K562 (cell line): Measurements from ENCODE around the gene TPR. TPM values are rescaled to one million over a fixed set of nuclear protein-coding genes. Genes with fewer than 3 reads are reported as not detected.
A peak's percentile ranks its signal among the peaks of the same experiment; 100 is the strongest.

Experiments used
- ATAC-seq: fragments of 200-7000 bp; cut with Tn5 transposase; 3 replicates; pipeline ENCODE4 v1.9.1; 2020; ENCODE audit warnings: moderate library complexity
- BruUV-seq: library from RNA; stranded (reverse); fragments of 400-500 nt; replicated peaks from 2 replicates; lab custom pipeline; 2021; lab: Mats Ljungman, UMichigan
- CTCF ChIA-PET: fragments of 300-600 bp; formaldehyde crosslinking; extraction: SDS; loops from one replicate; lab custom pipeline; 2021; ENCODE audit warnings: low intra/inter-chr PET ratio; lab: Yijun Ruan, JAX
- POLR2A ChIA-PET: fragments of 300-600, 350-650 bp; sonication (Branson Sonifier 250); formaldehyde crosslinking; extraction: SDS; loops from one replicate; lab custom pipeline; 2021; ENCODE audit warnings: antibody characterized with exemption, inconsistent platforms; lab: Yijun Ruan, JAX
- DNase-seq, 4 experiments: peaks; one replicate each; pipeline versions ENCODE4 v3.0.0 to v3.0.0-alpha.2; 2011 to 2018; ENCODE audit warnings: low spot score in 3 of 4, mixed read lengths in 3 of 4; ENCODE audit errors: extremely low read depth in 1 of 4
- FAIRE-seq: peaks from 2 replicates; lab custom pipeline; 2011; peaks lifted over from hg19 to GRCh38; lab: Jason Lieb, UNC
- H2AFZ ChIP-seq: 2 replicates; pipeline ENCODE4 v1.6.0; 2011; ENCODE audit warnings: low read depth, low read length, control low read depth, inconsistent platforms
- H3K27ac ChIP-seq: fragments of 200-600 bp; 3 replicates; pipeline ENCODE4 v1.8.0; 2011; ENCODE audit warnings: low read depth, mild to moderate bottlenecking, control low read depth, inconsistent platforms, low read length, moderate library complexity, mixed read lengths; ENCODE audit errors: extremely low read depth
- H3K27me3 ChIP-seq, 2 experiments: fragments of 300-600 bp in 1 of 2; 2 replicates in 1 of 2; 3 replicates in 1 of 2; pipeline versions ENCODE4 v1.6.0 to v1.8.0; 2011; ENCODE audit warnings: inconsistent platforms in 2 of 2, low read length in 2 of 2, mild to moderate bottlenecking in 1 of 2, mixed read lengths in 1 of 2, moderate library complexity in 1 of 2; ENCODE audit not compliant: control insufficient read depth in 2 of 2, insufficient read depth in 2 of 2
- H3K36me3 ChIP-seq: fragments of 300-600 bp; 3 replicates; pipeline ENCODE4 v1.8.0; 2011; ENCODE audit warnings: mild to moderate bottlenecking, low read length, inconsistent platforms; ENCODE audit not compliant: control insufficient read depth, insufficient read depth
- H3K4me1 ChIP-seq, 2 experiments: fragments of 200-600 bp in 1 of 2; replicated peaks in 1 of 2; 2 replicates in 1 of 2; 3 replicates in 1 of 2; pipeline versions ENCODE4 v1.5.1 to v1.8.0; 2011; ENCODE audit warnings: inconsistent platforms in 2 of 2, low read length in 2 of 2, mild to moderate bottlenecking in 1 of 2, mixed read lengths in 1 of 2, moderate library complexity in 1 of 2; ENCODE audit not compliant: control insufficient read depth in 2 of 2, insufficient read depth in 2 of 2
- H3K4me2 ChIP-seq: 2 replicates; pipeline ENCODE4 v1.6.1; 2011; ENCODE audit warnings: low read length, control low read depth, inconsistent platforms, mixed read lengths; ENCODE audit not compliant: insufficient read depth
- H3K4me3 ChIP-seq: fragments of 200-600 bp; sonication (generic), shearing (Covaris generic); 2 replicates; pipeline ENCODE4 v1.5.1; 2016; ENCODE audit warnings: control low read depth, inconsistent platforms
- H3K79me2 ChIP-seq: fragments of 200-600 bp; 3 replicates; pipeline ENCODE4 v1.8.0; 2011; ENCODE audit warnings: low read length, inconsistent platforms; ENCODE audit not compliant: control insufficient read depth, insufficient read depth
- H3K9ac ChIP-seq, 2 experiments: 2 replicates each; pipeline versions ENCODE4 v1.6.0 to v1.6.1; 2011; ENCODE audit warnings: low read depth in 2 of 2, low read length in 2 of 2, control low read depth in 1 of 2, inconsistent platforms in 1 of 2, mild to moderate bottlenecking in 1 of 2, mixed read lengths in 1 of 2; ENCODE audit not compliant: insufficient read depth in 1 of 2
- H3K9me1 ChIP-seq: one replicate; pipeline ENCODE4 v1.6.0; 2011; ENCODE audit warnings: inconsistent platforms, mild to moderate bottlenecking, low read length, moderate library complexity; ENCODE audit not compliant: control insufficient read depth, insufficient read depth
- H3K9me3 ChIP-seq: replicated peaks from 2 replicates; pipeline ENCODE4 v1.5.1; 2011; ENCODE audit warnings: low read depth, low read length, inconsistent platforms; ENCODE audit not compliant: control insufficient read depth, insufficient read depth
- H4K20me1 ChIP-seq: replicated peaks from 2 replicates; pipeline ENCODE4 v1.6.1; 2011; ENCODE audit warnings: low read length, inconsistent platforms, mixed read lengths; ENCODE audit not compliant: control insufficient read depth, insufficient read depth
- CHD1 ChIP-seq: fragments of 200-600 bp; sonication (generic); IDR thresholded peaks from one replicate; pipeline ENCODE4 v1.6.1; 2012; ENCODE audit warnings: mild to moderate bottlenecking, moderate library complexity, low read length, inconsistent platforms
- EGR1 ChIP-seq: fragments of 450-650 bp; conservative IDR thresholded peaks from 2 replicates; pipeline ENCODE4 v1.6.1; 2017; ENCODE audit warnings: mild to moderate bottlenecking
- FOXK2 ChIP-seq, 2 experiments: fragments of 450-650 bp; IDR thresholded peaks in 1 of 2; conservative IDR thresholded peaks in 1 of 2; 2 replicates each; pipeline ENCODE4 v1.6.1; 2016; ENCODE audit warnings: low read depth in 2 of 2, mild to moderate bottlenecking in 1 of 2
- FUS ChIP-seq: fragments of 200-400 bp; formaldehyde crosslinking; optimal IDR thresholded peaks from 2 replicates; pipeline ENCODE3; 2017; ENCODE audit warnings: low read depth, low read length
- GATA2 ChIP-seq: sonication (generic); formaldehyde crosslinking; IDR thresholded peaks from 2 replicates; pipeline ENCODE4 v1.4.0; 2020; ENCODE audit warnings: mild to moderate bottlenecking, missing genetic modification reagents
- HCFC1 ChIP-seq: IDR thresholded peaks from 2 replicates; pipeline ENCODE4 v1.6.1; 2012; ENCODE audit warnings: low read depth, low read length, improper control_type of control experiment
- IRF1 ChIP-seq: sonication (generic); formaldehyde crosslinking; IDR thresholded peaks from 2 replicates; pipeline ENCODE4 v1.8.0; 2022; ENCODE audit warnings: missing genetic modification reagents, mild to moderate bottlenecking, borderline replicate concordance
- KAT2B ChIP-seq: IDR thresholded peaks from one replicate; pipeline ENCODE4 v1.6.1; 2012; ENCODE audit warnings: low read depth, mild to moderate bottlenecking, control low read depth, inconsistent platforms, low read length, moderate library complexity
- MAFF ChIP-seq: IDR thresholded peaks from 2 replicates; pipeline ENCODE4 v1.6.1; 2012; ENCODE audit warnings: low read length, improper control_type of control experiment
- MAFG ChIP-seq: fragments of 450-650 bp; conservative IDR thresholded peaks from 2 replicates; pipeline ENCODE4 v1.6.1; 2016; ENCODE audit warnings: missing genetic modification characterization, missing compliant biosample characterization
- PRPF4 ChIP-seq: fragments of 200-400 bp; formaldehyde crosslinking; IDR thresholded peaks from one replicate; pipeline ENCODE4 v1.6.1; 2017; ENCODE audit warnings: low read length, low read depth, mild to moderate bottlenecking; ENCODE audit not compliant: insufficient read depth, poor library complexity, severe bottlenecking
- SMARCA5 ChIP-seq: fragments of 450-650 bp; IDR thresholded peaks from 2 replicates; pipeline ENCODE4 v1.6.1; 2016
- TCF3 ChIP-seq: sonication (generic); formaldehyde crosslinking; IDR thresholded peaks from 2 replicates; pipeline ENCODE4 v1.4.0; 2020; ENCODE audit warnings: mild to moderate bottlenecking, missing genetic modification reagents
- THRB ChIP-seq: fragments of 450-650 bp; formaldehyde crosslinking; conservative IDR thresholded peaks from 2 replicates; pipeline ENCODE4 v1.4.0; 2022; ENCODE audit warnings: mild to moderate bottlenecking, missing genetic modification characterization
- VEZF1 ChIP-seq: fragments of 200-800 bp; sonication (Bioruptor generic); IDR thresholded peaks from 2 replicates; pipeline ENCODE4 v1.6.1; 2017; ENCODE audit warnings: missing genetic modification characterization, missing compliant biosample characterization
- ZNF311 ChIP-seq: fragments of 250-450 bp; sonication (Bioruptor Pico); IDR thresholded peaks from 2 replicates; pipeline ENCODE4 v1.4.0; 2020; ENCODE audit warnings: mild to moderate bottlenecking, moderate library complexity
- ZNF316 ChIP-seq: fragments of 450-650 bp; IDR thresholded peaks from 2 replicates; pipeline ENCODE4 v1.6.1; 2016
- WGBS: fragments of 100-300 bp; shearing (Covaris generic); methylation state at CpG from one replicate; pipeline ENCODE4 v1.1.6; 2016; ENCODE audit warnings: low coverage, mixed read lengths; ENCODE audit not compliant: insufficient coverage; ENCODE audit errors: missing lambda C conversion rate; 5-methylcytosine and 5-hydroxymethylcytosine counted together
- in situ Hi-C: fragments of 300-500 bp; cut with MboI; formaldehyde crosslinking; loops from 4 replicates; pipeline ENCODE4 v1.15.0; 2018; ENCODE audit warnings: inconsistent platforms, mixed read lengths
- intact Hi-C: fragments of 100-400 bp; cut with micrococcal nuclease; formaldehyde crosslinking; loops from 2 replicates; pipeline ENCODE4 v1.14.2; 2022
- polyA plus RNA-seq, 8 experiments: library from polyadenylated mRNA; depleted of rRNA in 4 of 8; stranded (reverse) in 5 of 8; unstranded in 3 of 8; fragments of >200 nt; fragmentation: Nextera tagmentation in 2 of 8; fragmentation: Illumina TruSeq in 1 of 8; extraction: Ambion mirVana in 2 of 8; extraction: Trizol in 1 of 8; gene quantifications; 2 replicates each; pipeline versions ENCODE4 v1.2.1 to v1.2.3, GENCODE V29; 2011 to 2014; ENCODE audit warnings: inconsistent platforms in 1 of 8, missing spikeins in 1 of 8
- total RNA-seq, 7 experiments: library from RNA; depleted of rRNA in 6 of 7; stranded (reverse); fragments of >200 nt in 6 of 7; fragmentation: Illumina TruSeq in 2 of 7; extraction: Trizol in 2 of 7; gene quantifications; 2 replicates each; pipeline versions ENCODE4 v1.2.1 to v1.2.3, GENCODE V29; 2011 to 2021; ENCODE audit warnings: low replicate concordance in 1 of 7

Gene TPR
- total and polyA plus RNA-seq, 9 of the 15 experiments (the other 6 are each of a cell fraction or from before 2014, with no cell fraction given), result 48.5 to 167 (median 138) TPM

GRCh38 chr1:186390925-186391324 lies 15.9 kb upstream of the TPR start (continued):
- TF ChIP-seq IRF1 (CRISPR knock-in tag), result no peak
- TF ChIP-seq TCF3 (CRISPR knock-in tag), result no peak
- peak; percentile 29 for TF ChIP-seq MAFG
- TF ChIP-seq HCFC1, result no peak
- no peak for TF ChIP-seq FOXK2 (conservative IDR thresholded peaks at IDR 0.05 in 1 of 2, IDR thresholded peaks at IDR 0.05 in 1 of 2; ENCODE audit: low read depth in 2 of 2)
- TF ChIP-seq EGR1, result no peak
- TF ChIP-seq ZNF316, result peak; percentile 90
- TF ChIP-seq CHD1, result no peak
- TF ChIP-seq KAT2B, result no peak

- H4K20me1 ChIP-seq, result no peaks in the 10 kb centered on the region
- H3K9me3 ChIP-seq, result no peaks in the 10 kb centered on the region
- H3K9ac ChIP-seq, result no peak overlapping the region
- intact Hi-C loops, result no loop called here
- POLR2A ChIA-PET, result interaction anchor here (1.3 to 3.0 kb wide), 2 partner anchors 12 kb away, joined by 4 to 19 read pairs; partner anchors contain the start of genes ODR4 and TPR
- no peak for TF ChIP-seq VEZF1 (CRISPR knock-in tag)
- no peak for TF ChIP-seq THRB (CRISPR knock-in tag)
- no peak for TF ChIP-seq KAT2B
- TF ChIP-seq PRPF4, result no peak
- no peak for TF ChIP-seq GATA2 (CRISPR knock-in tag)
- no peak for TF ChIP-seq SMARCA5
- no peak for TF ChIP-seq FUS
- no peak for TF ChIP-seq ZNF311 (CRISPR knock-in tag)
- TF ChIP-seq MAFF, result no peak
- H3K36me3 ChIP-seq, result peaks cover 88% of the 10 kb centered on the region
- no peak overlapping the region for H2AFZ ChIP-seq
- H3K4me3 ChIP-seq, result no peak overlapping the region
- no peaks in the 10 kb centered on the region for H3K4me1 ChIP-seq
- H3K9me1 ChIP-seq, result no peaks in the 10 kb centered on the region
- CTCF ChIA-PET, result no interaction called here
- no TSS peak for BruUV-seq
- no peak overlapping the region for H3K27ac ChIP-seq
- ATAC-seq (no peak; the same call in 2 of the 3 replicates), FAIRE-seq (no peak), DNase-seq (no peak)
- no peaks in the 10 kb centered on the region for H3K79me2 ChIP-seq
- no peak overlapping the region for H3K4me2 ChIP-seq
- 95% methylated on average over 3 of the region's 3 CpGs for WGBS
- no peaks in the 10 kb centered on the region for H3K27me3 ChIP-seq
- in situ Hi-C loops, result no loop called here
These were observed 11.8 kb upstream of the TPR start for GRCh38 chr1:186386725-186387383.
